H9 (cell line): ENCODE results near the gene SPCS3. TPM values are rescaled to one million over a fixed set of nuclear protein-coding genes. Genes with fewer than 3 reads are reported as not detected.

Source experiments
- DNase-seq: peaks from one replicate; pipeline ENCODE4 v3.0.0-alpha.2; 2017
- H2AFZ ChIP-seq: one replicate; pipeline ENCODE4 v1.6.1; 2013; ENCODE audit warnings: mild to moderate bottlenecking, low read length, control low read depth, moderate library complexity
- H2AK5ac ChIP-seq: 2 replicates; pipeline ENCODE4 v1.6.1; 2013; ENCODE audit warnings: low read length, control low read depth, mixed read lengths; ENCODE audit not compliant: insufficient read length
- H2BK120ac ChIP-seq: one replicate; pipeline ENCODE4 v1.6.1; 2013; ENCODE audit warnings: low read depth, mild to moderate bottlenecking, low read length, control low read depth, inconsistent platforms; ENCODE audit not compliant: poor library complexity, severe bottlenecking
- H2BK12ac ChIP-seq: 2 replicates; pipeline ENCODE4 v1.6.1; 2013; ENCODE audit warnings: low read length, control low read depth, mixed read lengths, low read depth; ENCODE audit not compliant: insufficient read length
- H2BK15ac ChIP-seq: 2 replicates; pipeline ENCODE4 v1.6.1; 2013; ENCODE audit warnings: low read depth, low read length, control low read depth
- H2BK20ac ChIP-seq: one replicate; pipeline ENCODE4 v1.6.1; 2013; ENCODE audit warnings: low read depth, mild to moderate bottlenecking, low read length, control low read depth, inconsistent platforms; ENCODE audit not compliant: poor library complexity, severe bottlenecking
- H2BK5ac ChIP-seq: 2 replicates; pipeline ENCODE4 v1.6.1; 2013; ENCODE audit warnings: low read length, control low read depth, mixed read lengths; ENCODE audit not compliant: insufficient read length
- H3K14ac ChIP-seq: 2 replicates; pipeline ENCODE4 v1.6.1; 2013; ENCODE audit warnings: low read length, control low read depth; ENCODE audit not compliant: insufficient read depth
- H3K18ac ChIP-seq: 2 replicates; pipeline ENCODE4 v1.6.1; 2013; ENCODE audit warnings: low read depth, mild to moderate bottlenecking, mixed read lengths, low read length, control low read depth; ENCODE audit not compliant: insufficient read length
- H3K23ac ChIP-seq: 2 replicates; pipeline ENCODE4 v1.6.1; 2013; ENCODE audit warnings: low read length, control low read depth, mixed read lengths, low read depth; ENCODE audit not compliant: insufficient read length
- H3K23me2 ChIP-seq: 2 replicates; pipeline ENCODE4 v1.6.1; 2013; ENCODE audit warnings: low read depth, mild to moderate bottlenecking, mixed read lengths, low read length, control low read depth; ENCODE audit not compliant: insufficient read length, poor library complexity, severe bottlenecking
- H3K27ac ChIP-seq: 2 replicates; pipeline ENCODE4 v1.5.1; 2013; ENCODE audit warnings: low read length, control low read depth, mixed read lengths, low read depth; ENCODE audit not compliant: insufficient read length
- H3K27me3 ChIP-seq: 2 replicates; pipeline ENCODE4 v1.6.1; 2013; ENCODE audit warnings: low read length, control low read depth, inconsistent platforms; ENCODE audit not compliant: insufficient read depth
- H3K4ac ChIP-seq: 2 replicates; pipeline ENCODE4 v1.6.1; 2013; ENCODE audit warnings: low read depth, mild to moderate bottlenecking, control low read depth, inconsistent platforms, low read length, moderate library complexity
- H3K4me1 ChIP-seq: 2 replicates; pipeline ENCODE4 v1.6.1; 2013; ENCODE audit warnings: low read length, control low read depth, inconsistent platforms; ENCODE audit not compliant: insufficient read depth
- H3K4me2 ChIP-seq: 2 replicates; pipeline ENCODE4 v1.6.1; 2013; ENCODE audit warnings: low read length, control low read depth, mixed read lengths; ENCODE audit not compliant: insufficient read length, insufficient read depth
- H3K56ac ChIP-seq: 2 replicates; pipeline ENCODE4 v1.6.1; 2013; ENCODE audit warnings: low read depth, mild to moderate bottlenecking, mixed read lengths, low read length, control low read depth; ENCODE audit not compliant: insufficient read length
- H3K79me1 ChIP-seq: 2 replicates; pipeline ENCODE4 v1.6.1; 2013; ENCODE audit warnings: low read depth, mild to moderate bottlenecking, moderate library complexity, low read length, control low read depth, inconsistent platforms; ENCODE audit not compliant: insufficient read depth, poor library complexity, severe bottlenecking
- H3K79me2 ChIP-seq: 2 replicates; pipeline ENCODE4 v1.6.1; 2013; ENCODE audit warnings: low read length, control low read depth, inconsistent platforms; ENCODE audit not compliant: insufficient read depth
- H3K9ac ChIP-seq: 2 replicates; pipeline ENCODE4 v1.6.1; 2013; ENCODE audit warnings: low read length, control low read depth, mixed read lengths; ENCODE audit not compliant: insufficient read length; ENCODE audit errors: extremely low read depth
- H3K9me3 ChIP-seq: one replicate; pipeline ENCODE4 v1.6.1; 2013; ENCODE audit warnings: low read depth, low read length, inconsistent platforms; ENCODE audit not compliant: control insufficient read depth
- H3T11ph ChIP-seq: one replicate; pipeline ENCODE4 v1.6.1; 2013; ENCODE audit warnings: mild to moderate bottlenecking, low read length, control low read depth, inconsistent platforms
- H4K20me1 ChIP-seq: one replicate; pipeline ENCODE4 v1.6.1; 2013; ENCODE audit not compliant: control insufficient read depth, insufficient read length, insufficient read depth
- H4K5ac ChIP-seq: 2 replicates; pipeline ENCODE4 v1.6.1; 2013; ENCODE audit warnings: low read depth, mild to moderate bottlenecking, mixed read lengths, low read length, control low read depth; ENCODE audit not compliant: insufficient read length
- H4K8ac ChIP-seq: replicated peaks from 2 replicates; pipeline ENCODE4 v1.6.1; 2013; ENCODE audit warnings: low read length, control low read depth, mixed read lengths, low read depth; ENCODE audit not compliant: insufficient read length
- H4K91ac ChIP-seq: 2 replicates; pipeline ENCODE4 v1.6.1; 2013; ENCODE audit warnings: low read depth, mild to moderate bottlenecking, moderate library complexity, mixed read lengths, low read length, control low read depth; ENCODE audit not compliant: insufficient read length
- H3K27ac Mint-ChIP-seq, 3 experiments: 2 replicates in 2 of 3; 3 replicates in 1 of 3; pipeline ENCODE4 v1.8.0; 2020 to 2021; ENCODE audit warnings: mixed read lengths in 3 of 3, mild to moderate bottlenecking in 1 of 3, moderate library complexity in 1 of 3
- H3K27me3 Mint-ChIP-seq: 2 replicates; pipeline ENCODE4 v1.8.0; 2021; ENCODE audit warnings: low read depth, mild to moderate bottlenecking, moderate library complexity, mixed read lengths
- H3K36me3 Mint-ChIP-seq, 3 experiments: 2 replicates in 2 of 3; 3 replicates in 1 of 3; pipeline ENCODE4 v1.8.0; 2020 to 2021; ENCODE audit warnings: low read depth in 3 of 3, mixed read lengths in 3 of 3; ENCODE audit not compliant: insufficient read depth in 1 of 3
- H3K4me1 Mint-ChIP-seq, 2 experiments: 2 replicates each; pipeline ENCODE4 v1.8.0; 2020; ENCODE audit warnings: mixed read lengths in 2 of 2
- H3K4me3 Mint-ChIP-seq, 2 experiments: 2 replicates in 1 of 2; 3 replicates in 1 of 2; pipeline ENCODE4 v1.8.0; 2020 to 2021; ENCODE audit warnings: mild to moderate bottlenecking in 2 of 2, mixed read lengths in 2 of 2, moderate library complexity in 1 of 2
- H3K9me3 Mint-ChIP-seq, 2 experiments: 2 replicates in 1 of 2; 3 replicates in 1 of 2; pipeline ENCODE4 v1.8.0; 2020; ENCODE audit warnings: mild to moderate bottlenecking in 2 of 2, mixed read lengths in 2 of 2, moderate library complexity in 1 of 2
- WGBS: extraction: QIAGEN DNeasy Blood & Tissue Kit; methylation state at CpG from one replicate; pipeline ENCODE4 v1.1.7; 2013; ENCODE audit warnings: missing lambda C conversion rate, low lambda C conversion rate, mixed read lengths; ENCODE audit not compliant: insufficient read length; ENCODE audit errors: extremely low coverage; 5-methylcytosine and 5-hydroxymethylcytosine counted together
- total RNA-seq: library from RNA; stranded (reverse); gene quantifications from 2 replicates; pipeline ENCODE4 v1.2.1, GENCODE V29; 2021
- TF ChIP-seq, protein P1 (sequence below): fragments of 200-600 bp; sonication (generic); conservative IDR thresholded peaks from 3 replicates; pipeline ENCODE4 v1.8.0; 2021; ENCODE audit warnings: antibody characterized with exemption, mild to moderate bottlenecking

SPCS3 gene
- total RNA-seq, 1 experiment from 2014 or later = 113 TPM

DNA sequence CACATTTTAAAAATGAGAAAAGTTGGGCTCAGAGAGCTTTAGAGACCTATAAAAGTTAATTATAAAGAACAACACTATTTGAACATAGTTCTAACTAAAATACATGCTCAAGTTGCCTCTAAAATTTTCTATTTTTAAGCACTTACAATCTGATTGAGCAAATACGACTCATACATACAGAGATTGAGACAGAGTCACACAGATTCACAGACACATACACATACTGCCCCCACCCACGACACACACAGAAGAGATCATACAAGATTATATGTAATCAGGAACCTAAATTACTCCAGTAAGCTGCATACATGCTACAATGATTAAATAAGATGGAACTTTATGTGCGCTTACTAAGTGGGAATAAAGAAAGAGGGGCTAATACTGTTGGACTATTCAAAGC lies 48.0 kb upstream of the SPCS3 start:
- no peak overlapping the region for H3K27ac ChIP-seq

More for the DNA sequence above, 48.0 kb upstream of the SPCS3 start:
- Histone ChIP-seq H3K27me3 (no peaks in the 10 kb centered on the region), H2BK5ac (no peak overlapping the region), H4K8ac (no peak overlapping the region), H2AFZ (no peak overlapping the region), H2BK15ac (no peak overlapping the region), H3K18ac (no peak overlapping the region), H3K4me2 (no peak overlapping the region), H2AK5ac (no peak overlapping the region), H3K23ac (no peak overlapping the region), H2BK20ac (no peak overlapping the region), H3K9me3 (no peaks in the 10 kb centered on the region), H3K4me1 (no peaks in the 10 kb centered on the region), H3T11ph (no peak overlapping the region), H3K4ac (no peak overlapping the region), H4K91ac (no peak overlapping the region), H3K23me2 (no peaks in the 10 kb centered on the region), H3K14ac (no peak overlapping the region), H4K5ac (no peak overlapping the region), H3K56ac (no peak overlapping the region), H3K79me2 (no peaks in the 10 kb centered on the region), H2BK120ac (no peak overlapping the region), H2BK12ac (no peak overlapping the region), H3K79me1 (no peaks in the 10 kb centered on the region), H3K9ac (no peak overlapping the region), H4K20me1 (no peaks in the 10 kb centered on the region)
- no peaks in the 10 kb centered on the region for H3K36me3 Mint-ChIP-seq
- 0 out of 4 replicates have a peak, but pooled peaks cover 0 to under 1% of the 10 kb centered on the region in 2 experiments for H3K4me1 Mint-ChIP-seq
- no CpG with 5 or more reads among the region's 3 CpGs for WGBS
- no peak overlapping the region for H3K27ac Mint-ChIP-seq
- no peaks in the 10 kb centered on the region for H3K9me3 Mint-ChIP-seq
- no peak for DNase-seq
- TF ChIP-seq, protein P1, sequence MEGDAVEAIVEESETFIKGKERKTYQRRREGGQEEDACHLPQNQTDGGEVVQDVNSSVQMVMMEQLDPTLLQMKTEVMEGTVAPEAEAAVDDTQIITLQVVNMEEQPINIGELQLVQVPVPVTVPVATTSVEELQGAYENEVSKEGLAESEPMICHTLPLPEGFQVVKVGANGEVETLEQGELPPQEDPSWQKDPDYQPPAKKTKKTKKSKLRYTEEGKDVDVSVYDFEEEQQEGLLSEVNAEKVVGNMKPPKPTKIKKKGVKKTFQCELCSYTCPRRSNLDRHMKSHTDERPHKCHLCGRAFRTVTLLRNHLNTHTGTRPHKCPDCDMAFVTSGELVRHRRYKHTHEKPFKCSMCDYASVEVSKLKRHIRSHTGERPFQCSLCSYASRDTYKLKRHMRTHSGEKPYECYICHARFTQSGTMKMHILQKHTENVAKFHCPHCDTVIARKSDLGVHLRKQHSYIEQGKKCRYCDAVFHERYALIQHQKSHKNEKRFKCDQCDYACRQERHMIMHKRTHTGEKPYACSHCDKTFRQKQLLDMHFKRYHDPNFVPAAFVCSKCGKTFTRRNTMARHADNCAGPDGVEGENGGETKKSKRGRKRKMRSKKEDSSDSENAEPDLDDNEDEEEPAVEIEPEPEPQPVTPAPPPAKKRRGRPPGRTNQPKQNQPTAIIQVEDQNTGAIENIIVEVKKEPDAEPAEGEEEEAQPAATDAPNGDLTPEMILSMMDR = no peak
- no peak overlapping the region for H3K4me3 Mint-ChIP-seq
- no peaks in the 10 kb centered on the region for H3K27me3 Mint-ChIP-seq
